ENCODE measurements around the gene KLHL3.
"Not testable (repeated sequence)": the region's sequence is repeated elsewhere in the genome, so short reads cannot be mapped to it uniquely, and the experiment has no call there.

KLHL3 gene

DNA sequence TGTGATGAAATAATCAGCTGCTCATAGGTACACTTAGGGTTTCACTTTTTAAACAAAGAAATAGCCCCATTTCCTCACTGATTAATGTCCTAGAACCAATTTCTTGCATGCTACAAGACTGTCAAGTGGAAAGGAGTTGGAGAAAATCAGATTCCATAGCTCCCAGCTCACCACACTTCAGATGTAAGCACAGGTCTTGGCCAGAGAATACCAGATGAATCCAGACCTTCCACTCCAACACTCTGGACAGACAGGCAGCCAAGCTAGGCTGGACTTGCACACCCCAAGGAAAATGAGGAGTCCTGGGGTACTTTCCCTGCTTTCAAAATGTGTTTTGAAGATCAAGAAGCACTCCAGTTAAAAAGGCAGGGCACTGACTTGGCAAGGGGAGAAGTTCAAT lies 68.5 kb downstream of the KLHL3 start:
- no peak for DNase-seq (ENCODE audit: low spot score)

DNA sequence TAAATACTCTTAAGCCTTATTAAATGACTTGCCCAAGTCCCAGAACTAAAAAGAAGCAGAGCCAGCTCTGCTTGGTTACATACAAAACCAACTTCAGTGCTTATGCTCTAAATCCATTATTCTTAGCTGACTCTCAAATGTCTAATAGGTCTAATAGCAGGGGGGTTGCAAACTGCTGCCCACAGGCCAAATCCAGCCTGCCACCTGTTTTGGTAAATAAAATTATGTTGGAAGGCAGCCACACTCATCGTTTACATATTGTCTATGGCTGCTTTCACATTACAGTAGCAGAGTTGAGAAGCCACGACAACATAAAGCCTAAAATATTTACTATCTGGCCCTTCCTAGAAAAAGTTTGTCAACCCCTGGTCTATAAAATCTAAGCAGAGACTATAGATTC lies 69.0 kb downstream of the KLHL3 start:
- no peak for DNase-seq (ENCODE audit: low spot score)

DNA sequence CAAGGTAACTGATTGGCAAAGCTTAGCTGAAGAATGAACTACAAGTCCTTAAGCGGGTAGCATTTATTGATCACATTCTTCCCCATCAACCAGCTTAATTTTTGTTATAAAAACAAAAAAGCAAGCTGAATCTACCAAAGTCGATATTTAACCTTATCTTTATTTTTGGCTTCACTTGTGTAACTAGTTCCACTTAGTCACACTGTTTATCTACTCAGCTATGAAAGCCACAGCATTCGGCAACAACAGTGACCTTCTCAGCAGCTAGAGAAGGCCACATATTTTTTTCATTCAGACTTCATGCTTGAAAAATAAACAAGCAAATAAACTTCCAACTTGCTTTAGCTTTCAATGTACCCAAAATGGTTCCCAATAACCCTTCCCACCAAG lies 69.4 kb downstream of the KLHL3 start:
- no peak for DNase-seq (ENCODE audit: low spot score)

DNA sequence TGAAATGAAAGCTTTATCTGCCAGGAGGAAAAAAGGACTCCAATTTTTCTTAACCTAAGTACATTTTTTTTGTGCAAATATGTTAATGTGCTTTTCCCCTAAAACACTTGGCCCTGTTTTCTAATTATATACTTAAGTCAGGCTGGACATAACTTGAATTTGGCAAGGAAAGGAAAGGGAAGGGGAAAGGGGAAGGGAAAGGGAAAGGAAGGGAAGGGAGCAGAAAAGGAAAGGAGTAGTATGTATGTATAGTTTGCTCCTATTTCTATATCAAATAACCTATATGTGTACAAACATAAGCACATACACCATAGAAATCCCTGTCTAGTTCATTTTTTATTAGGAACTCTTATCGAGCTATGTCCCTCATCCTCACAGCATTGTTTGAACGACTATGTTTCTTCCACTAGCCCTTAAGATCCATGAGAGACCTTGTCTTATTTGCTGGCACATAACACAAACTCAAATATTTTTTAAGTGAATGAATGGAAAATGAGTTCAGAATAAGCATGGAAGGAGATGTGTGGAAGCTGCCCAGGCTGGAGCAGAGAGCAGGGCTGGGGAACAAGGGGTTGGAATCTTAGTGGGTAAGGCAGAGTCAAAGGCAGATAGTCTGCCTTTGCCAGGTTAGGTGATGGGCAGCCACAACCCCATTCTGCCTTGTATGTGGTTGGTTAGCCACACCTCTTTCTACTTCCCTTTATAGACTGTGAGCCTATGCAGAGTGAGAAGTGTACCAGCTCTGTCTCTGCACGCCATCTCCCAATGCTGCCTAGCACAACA lies 70.0 kb downstream of the KLHL3 start:
- no peak for DNase-seq (ENCODE audit: low spot score)

DNA sequence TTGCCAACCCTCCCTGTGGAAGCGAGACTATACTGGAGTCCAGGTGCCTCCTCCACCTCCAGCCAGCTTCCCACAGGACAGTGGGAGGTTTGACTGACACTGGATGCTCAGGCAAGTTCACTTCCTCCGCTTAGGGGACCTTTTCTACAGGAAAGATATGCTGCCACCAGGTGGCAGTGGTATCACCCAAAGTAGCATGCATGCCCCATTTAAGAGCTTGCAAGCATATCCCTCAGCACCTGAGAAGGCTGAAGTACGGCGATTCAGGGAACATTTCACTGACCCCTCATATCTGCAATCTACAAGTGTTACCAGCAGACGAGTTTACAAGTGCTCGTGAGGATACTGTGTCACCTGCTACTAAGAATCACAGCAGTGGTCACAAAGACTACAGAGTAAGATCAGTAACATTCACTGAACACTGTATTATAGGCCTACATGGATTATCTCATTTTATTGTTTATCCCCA lies 75.5 kb downstream of the KLHL3 start:
- DNase-seq (ENCODE audit: low spot score) = peak; percentile 35

DNA sequence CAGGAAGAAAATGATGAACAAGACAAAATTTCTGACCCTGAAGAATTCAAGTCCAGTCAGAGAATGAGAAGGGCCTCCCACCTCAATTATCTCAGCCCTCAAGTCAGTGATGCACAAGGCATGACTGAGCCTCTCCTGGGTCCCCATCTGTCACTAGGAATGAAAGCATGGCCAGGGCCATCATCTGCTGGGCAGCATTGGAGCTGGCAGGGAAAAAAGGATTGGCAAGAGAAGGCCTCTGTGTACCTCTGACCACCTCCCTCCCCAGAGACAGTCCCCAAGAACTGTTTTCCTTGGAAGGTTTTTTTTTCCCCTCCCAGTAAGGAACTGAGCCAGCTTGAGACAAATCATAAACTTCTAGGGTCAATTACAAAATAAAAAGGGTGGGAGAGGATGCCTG lies 76.7 kb downstream of the KLHL3 start:
- no peak for DNase-seq (ENCODE audit: low spot score)

DNA sequence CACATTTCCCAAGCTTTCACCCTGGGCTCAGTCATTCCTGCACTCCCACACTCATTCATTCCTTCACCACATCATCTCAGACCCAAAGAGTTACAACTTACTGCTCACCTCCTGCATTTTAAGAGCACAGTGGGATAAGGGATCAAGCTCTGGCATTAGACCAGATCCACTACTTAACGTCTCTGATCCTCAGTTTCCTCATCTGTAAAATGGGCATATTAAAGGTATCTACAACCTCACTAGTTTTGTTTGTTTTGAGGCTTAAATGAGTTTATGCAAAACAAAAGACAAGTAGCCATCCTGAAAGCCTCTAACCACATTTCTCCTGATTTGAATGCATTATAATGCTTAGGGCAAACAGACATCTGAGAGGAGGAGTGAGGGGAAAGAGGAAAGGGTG lies 77.6 kb downstream of the KLHL3 start:
- no peak for DNase-seq (ENCODE audit: low spot score)

DNA sequence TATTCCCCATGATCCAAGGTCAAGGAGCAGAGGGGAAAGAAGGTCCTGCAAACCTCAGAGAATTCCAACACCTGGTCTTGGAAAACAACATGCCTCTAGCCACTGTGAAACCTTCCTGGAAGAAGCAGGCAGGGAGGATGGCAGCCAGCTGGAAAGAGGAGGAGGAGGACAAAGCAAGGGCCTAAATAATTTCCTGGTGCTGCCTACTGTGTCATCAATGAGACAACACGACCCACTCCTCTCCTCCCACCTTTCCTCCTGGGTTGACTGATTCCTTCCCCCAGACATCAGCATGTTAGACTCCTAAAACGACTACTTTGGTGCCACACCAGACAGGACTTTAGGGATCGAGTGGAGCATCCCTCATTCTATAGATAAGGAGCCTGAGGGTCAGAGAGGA lies 78.8 kb downstream of the KLHL3 start:
- DNase-seq (ENCODE audit: low spot score) = no peak

DNA sequence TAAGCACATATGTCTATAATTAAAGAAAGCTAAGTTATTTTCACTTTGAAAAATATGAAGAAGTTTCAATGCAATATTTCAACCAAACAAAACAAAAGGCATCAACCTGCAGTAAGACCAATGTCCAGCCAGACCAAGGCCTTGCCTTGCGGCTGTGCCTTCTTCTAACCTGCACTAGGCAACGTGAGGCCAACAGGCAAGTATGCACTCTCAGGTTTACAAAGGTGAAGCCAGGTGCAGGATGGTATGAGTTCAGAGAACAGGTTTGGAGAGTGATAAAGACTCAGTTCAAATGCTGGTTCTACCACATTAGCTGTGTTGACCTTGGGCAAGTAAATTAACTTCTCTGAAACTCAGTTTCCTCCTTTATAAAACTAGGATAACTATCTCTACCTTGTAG lies 79.3 kb downstream of the KLHL3 start:
- no peak for DNase-seq (ENCODE audit: low spot score)

DNA sequence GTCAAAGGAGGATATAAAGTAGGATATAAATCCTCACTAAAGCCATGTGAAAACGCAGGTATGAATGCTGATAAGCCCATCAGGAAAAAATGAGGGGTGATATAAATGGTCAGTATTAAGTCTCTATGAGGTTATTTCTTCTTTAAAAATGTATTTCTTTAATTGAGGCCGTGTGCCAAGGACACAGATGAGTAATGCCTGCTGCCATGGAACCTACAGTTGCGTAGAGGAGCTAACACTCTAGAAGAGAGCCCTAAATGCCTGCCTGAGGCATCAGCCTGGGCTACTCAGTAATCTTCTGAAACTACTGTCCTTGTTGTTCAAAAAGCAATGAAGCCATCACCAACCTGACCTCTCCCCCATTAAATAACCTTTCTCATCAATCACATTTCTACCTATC lies 84.9 kb downstream of the KLHL3 start:
- no peak for DNase-seq (ENCODE audit: low spot score)

DNA sequence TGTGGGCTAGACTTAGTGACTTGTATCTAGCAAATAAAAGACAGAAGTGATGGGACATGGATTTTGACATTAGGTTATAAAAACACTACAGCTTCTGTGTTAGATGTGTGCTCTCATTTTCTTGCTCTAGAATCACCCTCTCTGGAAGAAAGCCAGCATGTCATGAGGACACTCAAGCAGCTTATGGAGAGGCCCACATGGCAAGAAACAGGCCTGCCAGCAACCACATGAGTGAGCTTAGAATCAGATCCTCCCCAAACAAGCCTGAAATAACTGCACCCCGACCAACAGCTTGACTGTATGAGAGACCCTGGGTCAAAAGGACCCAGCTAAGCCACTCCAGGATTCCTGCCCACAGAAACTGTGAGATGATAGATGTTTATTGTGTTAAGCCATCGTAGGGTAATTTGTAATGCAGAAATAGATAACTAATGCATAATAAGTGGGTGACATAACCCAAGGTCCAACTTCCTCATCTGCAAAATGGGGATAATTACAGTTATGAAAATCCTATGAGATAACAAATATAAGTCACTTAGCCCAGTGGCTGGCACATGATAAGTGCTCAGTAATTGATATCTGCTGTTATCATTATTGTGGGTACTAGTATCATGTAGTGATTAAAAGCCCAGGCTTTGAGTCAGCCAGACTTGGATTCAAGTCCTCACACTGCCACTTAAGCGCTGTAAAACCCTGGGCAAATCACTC lies 86.5 kb downstream of the KLHL3 start:
- no peak for DNase-seq (ENCODE audit: low spot score)

DNA sequence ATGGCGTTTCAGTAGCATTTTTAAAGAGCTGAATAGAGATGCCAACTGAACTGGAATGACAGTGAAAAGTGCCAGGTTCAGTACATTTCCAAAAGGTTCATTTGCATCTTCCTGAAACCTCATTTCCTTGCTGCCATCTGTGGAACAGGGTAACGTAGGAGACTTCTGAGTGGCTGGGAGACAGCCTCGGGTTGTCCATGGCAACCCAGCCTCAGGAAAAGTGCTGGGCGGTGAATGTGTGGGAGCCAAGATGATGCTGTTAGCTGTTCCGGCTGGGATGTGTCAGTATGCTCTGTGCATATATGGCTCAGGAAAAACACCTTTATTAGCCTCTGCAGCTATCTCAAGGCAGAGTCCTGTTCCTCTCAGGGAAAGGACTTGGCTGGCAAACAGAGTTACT lies 87.5 kb downstream of the KLHL3 start:
- no peak for DNase-seq (ENCODE audit: low spot score)

DNA sequence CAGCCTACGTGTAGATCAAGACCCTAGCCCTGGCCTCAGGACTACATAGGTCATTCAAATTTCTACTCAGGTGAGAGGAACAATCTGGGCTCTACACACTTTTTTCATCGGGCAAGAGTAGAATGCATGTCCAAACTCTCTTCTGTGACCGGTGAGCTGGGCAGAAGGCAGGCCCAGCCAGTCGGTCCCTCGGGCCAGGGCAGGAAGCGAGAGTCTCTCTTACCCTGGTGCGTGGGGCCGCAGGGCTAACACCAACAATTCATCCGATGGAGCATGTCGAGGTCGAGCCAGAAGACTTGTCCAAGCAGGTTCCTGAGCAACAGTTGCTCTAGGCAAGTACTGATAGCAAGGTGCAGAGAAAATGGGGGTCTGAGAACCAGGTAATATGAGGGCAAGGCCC lies 88.5 kb downstream of the KLHL3 start:
- no peak for DNase-seq (ENCODE audit: low spot score)

DNA sequence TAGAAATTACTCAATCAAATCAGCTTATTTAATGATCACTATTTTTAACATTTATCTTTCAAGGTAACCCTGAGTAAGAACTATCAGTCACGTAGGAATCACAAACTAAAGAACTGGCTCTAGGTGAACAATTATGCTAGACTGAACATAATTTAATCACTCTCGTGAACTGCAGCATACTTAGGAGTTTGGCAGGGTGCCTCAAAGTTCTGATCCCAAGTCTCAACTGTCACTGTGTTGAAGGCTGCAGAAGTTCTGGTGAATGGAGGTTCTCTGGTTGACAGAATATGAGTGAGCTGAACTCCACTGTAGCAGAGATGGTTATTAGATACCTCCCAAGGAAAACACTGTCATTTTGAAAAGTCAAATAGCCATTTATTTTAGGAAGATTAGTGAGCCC lies 89.1 kb downstream of the KLHL3 start:
- no peak for DNase-seq (ENCODE audit: low spot score)

DNA sequence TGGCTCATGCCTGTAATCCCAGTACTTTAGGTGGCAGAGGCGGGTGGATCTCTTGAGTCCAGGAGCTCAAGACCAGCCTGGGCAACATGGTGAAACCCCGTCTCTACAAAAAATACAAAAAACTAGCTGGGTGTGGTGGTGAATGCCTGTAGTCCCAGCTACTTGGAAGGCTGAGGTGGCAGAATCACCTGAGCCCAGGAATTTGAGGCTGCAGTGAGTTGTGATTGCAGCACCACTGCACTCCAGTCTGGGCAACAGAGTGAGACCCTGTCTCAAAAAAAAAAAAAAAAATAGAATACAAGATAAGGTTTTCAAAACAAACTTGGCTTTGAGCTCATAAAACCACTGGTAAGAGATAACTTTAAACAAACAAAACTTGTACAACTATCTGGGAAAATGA lies 92.8 kb downstream of the KLHL3 start:
- DNase-seq (ENCODE audit: low spot score) = not testable (repeated sequence)

DNA sequence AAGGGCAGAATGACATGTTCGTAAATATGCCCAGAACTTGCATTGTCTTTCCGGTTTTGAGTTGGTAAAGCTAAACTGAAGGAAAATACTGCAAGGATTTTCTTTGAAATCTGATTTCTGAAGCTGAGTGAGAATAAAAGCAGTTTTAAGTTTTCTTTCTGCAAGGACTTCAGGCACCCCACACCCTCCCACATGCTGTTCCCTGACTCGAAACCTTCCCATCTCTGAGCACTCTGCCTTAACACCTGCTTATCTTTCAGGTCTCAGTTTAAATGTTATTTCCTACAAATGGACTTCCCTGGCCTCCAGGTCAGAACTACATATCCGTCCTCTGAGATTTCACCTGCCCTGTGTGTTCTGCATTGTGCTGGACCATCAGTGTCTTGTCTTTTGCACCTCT lies 93.8 kb downstream of the KLHL3 start:
- no peak for DNase-seq (ENCODE audit: low spot score)

DNA sequence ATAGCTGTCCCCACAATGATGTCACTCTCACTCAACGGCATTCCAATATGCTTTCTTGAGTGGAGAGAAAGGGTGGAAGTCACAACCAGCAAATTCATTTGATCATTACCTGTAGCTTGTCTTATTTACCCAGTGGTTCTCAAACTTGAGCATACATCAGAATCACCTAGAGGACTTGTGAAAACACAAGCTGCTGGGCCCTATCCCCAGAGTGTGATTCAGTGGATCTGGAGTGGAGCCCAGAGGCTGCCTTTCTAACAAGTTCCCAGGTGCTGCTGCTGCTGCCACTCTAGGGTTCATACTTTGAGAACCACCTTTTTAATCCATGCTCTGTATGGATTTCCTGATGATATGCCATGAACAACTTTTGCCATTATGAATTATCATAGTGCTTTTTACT lies 94.7 kb downstream of the KLHL3 start:
- no peak for DNase-seq (ENCODE audit: low spot score)

DNA sequence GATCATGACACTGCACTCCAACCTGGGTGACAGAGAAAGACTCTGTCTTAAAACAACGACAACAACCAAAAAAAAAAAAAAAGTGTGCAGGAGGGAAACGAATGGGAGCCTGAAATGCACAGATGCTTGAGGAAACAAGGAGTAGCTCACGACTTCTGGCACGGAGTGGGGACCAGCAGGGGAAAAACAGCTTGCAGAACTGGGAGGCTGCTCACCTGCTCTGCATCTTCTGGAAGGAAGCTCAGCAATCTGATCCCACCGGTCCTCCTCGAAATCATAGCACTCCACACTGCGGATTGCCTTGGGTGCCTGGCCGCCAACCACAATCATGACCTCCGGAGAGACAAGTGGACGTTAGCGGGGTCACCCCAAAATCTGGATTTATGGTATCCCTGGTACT lies 96.2 kb downstream of the KLHL3 start:
- no peak for DNase-seq (ENCODE audit: low spot score)

DNA sequence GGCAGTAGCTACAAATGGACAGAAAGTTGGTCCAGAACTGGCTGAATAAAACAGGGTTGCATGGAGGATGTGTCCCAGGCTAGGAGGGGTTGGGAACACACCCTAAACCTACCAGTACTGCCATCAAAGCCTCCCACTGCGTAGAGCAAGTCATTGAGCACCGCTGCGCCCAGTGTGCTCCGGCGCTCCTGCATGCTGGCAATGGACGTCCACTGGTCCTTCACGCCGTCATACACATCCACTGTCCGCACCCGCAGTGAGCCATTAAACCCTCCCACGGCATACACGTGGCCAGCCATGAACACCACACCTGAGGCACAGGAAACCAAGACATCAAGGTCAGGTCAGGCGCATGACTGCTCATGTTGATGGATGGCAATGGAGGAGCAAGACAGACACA lies 97.0 kb downstream of the KLHL3 start:
- DNase-seq (ENCODE audit: low spot score) = no peak

DNA sequence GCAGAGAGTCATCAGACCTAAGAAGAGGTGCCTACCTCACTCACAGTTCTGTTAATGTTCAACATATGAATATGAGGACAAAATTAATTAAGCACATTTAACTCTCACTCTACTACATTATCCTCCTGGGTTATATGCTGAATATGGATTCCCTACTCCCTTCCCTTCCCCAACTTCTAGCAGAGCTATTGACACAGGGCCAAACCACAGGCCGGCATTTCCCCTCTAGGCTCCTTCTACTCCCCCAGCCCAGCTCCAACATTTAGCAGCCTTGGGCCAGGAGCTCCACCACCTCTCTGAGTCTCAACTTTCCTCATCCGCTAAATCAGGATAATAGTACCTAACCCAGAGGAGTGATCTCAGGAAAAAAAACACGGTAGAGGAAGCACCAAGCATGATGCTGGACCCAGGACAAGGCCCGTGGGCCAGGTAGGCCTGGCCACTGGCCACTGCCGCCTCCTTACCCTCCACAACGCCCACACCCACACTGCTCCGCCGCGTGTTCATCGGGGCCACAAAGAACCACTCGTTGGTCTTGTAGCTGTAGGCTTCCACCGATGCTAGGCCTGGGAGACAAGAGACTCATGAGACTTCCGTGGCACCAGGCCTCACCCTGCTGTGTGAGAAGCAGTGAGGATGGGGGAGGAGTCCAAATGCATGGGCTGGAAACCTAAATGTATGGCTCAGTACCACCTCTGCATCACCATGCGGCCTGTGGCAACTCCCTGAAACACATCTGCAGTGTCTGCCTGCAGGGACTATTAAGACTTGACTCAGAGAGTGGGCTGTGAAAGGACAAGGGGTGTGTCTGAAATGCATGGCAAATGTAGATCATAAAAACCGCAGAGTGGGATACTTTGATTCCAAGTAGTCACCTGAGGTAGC lies 98.8 kb downstream of the KLHL3 start:
- no peak for DNase-seq (ENCODE audit: low spot score)

DNA sequence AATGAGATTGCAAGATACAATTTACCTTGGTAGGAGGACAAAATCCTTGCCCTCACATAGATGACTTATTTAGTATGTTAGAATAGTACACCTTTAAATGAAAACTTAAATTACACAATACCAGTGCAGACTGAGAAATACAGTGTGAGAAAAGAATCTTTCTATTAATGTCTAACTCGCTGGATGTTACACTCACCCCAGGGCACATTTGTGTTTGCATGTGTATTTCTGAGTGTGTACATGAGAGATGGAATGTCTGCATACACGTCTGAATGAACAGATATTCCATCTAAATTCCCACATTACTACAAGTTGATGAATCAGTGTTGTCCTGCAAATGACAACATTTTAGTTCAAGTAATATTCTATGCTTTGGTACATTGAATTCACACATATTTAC lies 99.8 kb downstream of the KLHL3 start:
- DNase-seq (ENCODE audit: low spot score) = no peak

DNA sequence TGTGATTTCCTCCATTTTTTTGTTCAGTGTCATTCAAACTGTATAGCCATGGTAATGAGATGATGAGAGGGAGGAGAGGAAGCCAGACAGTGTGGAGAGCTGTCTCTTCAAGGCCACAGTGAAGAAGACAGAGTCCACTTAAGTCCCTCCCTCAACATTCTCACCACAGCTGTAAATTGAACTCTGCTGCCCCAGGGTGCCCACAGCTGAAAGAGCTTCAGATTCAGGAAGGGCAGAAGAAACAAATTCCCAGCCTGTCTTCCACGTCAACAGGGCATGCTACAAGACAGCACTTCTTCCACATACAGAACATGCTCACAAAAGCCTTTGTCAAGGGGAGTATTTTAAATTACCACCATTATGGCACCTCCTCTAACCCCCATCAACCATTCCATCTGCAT lies 100.4 kb downstream of the KLHL3 start:
- DNase-seq (ENCODE audit: low spot score) = no peak

DNA sequence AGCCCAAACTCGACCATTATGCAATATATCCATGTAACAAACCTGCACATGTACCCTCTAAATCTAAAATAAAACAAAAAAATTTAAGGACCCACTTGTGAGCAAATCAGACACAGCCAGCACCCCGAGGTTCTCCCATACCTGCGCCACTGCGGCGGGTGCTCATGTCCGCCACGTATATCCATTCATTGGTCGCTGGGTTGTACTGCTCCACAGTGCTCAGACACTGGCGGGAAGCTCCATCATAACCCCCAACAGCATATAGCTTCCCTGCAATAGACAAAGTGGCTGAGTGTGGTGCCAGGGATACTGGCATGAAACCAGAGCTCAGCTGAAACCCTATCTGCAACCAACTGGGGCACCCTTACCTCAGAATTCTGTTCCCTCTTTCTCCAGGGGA lies 102.0 kb downstream of the KLHL3 start:
- no peak for DNase-seq (ENCODE audit: low spot score)
